ENCODE data around the gene RASSF1.
A peak's percentile ranks its signal among the peaks of the same experiment; 100 is the strongest.

RASSF1 gene

DNA sequence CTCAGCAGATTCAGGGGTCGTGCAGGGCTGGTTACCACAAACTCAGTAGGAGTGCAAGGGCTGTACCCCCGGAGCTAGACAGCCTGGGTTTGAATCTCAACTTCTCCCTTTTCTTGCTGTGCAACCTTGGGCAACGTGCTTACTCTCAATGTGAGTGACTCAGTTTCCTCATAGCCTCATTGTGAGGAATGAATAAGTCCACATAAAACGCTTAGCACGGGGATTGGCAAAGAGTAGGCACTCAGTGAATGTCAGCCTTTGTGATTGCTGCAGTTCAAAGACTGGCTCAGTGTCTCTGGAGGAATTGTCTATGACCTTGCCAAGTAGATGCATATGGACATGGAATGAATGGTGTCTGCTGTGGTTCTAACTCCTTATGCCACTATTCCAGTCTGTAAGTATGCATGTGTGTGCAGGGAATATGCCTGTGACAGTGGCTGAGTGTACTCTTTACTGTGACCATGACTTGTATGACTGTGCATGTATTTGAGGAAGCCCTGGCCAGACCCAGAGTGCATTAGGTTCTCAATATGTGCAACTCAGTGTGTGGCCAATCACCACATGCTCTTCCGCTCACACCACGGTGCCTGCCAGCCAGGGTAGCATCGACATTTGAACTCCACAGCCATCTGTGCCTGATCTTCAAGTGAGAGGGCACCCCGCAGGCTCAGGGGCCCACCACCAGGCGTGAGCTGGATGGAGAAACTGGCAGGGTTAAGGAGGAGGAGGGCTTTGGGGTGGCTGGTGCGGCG is 40.5 kb downstream of the RASSF1 start:
- TF ChIP-seq, protein P1, sequence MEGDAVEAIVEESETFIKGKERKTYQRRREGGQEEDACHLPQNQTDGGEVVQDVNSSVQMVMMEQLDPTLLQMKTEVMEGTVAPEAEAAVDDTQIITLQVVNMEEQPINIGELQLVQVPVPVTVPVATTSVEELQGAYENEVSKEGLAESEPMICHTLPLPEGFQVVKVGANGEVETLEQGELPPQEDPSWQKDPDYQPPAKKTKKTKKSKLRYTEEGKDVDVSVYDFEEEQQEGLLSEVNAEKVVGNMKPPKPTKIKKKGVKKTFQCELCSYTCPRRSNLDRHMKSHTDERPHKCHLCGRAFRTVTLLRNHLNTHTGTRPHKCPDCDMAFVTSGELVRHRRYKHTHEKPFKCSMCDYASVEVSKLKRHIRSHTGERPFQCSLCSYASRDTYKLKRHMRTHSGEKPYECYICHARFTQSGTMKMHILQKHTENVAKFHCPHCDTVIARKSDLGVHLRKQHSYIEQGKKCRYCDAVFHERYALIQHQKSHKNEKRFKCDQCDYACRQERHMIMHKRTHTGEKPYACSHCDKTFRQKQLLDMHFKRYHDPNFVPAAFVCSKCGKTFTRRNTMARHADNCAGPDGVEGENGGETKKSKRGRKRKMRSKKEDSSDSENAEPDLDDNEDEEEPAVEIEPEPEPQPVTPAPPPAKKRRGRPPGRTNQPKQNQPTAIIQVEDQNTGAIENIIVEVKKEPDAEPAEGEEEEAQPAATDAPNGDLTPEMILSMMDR (IDR thresholded peaks at IDR 0.05; ENCODE audit: low read depth, low read length) = no peak
- H3K27me3 ChIP-seq = no peaks in the 10 kb centered on the region
- no peak for DNase-seq
- no peaks in the 10 kb centered on the region; the same call in 1 of the 2 replicates for H3K4me1 ChIP-seq
- H3K9me3 ChIP-seq = no peaks in the 10 kb centered on the region
- H3K36me3 ChIP-seq = no peaks in the 10 kb centered on the region
- H3K4me3 ChIP-seq (ENCODE audit: low read depth, low read length) = peak overlapping the region; percentile 41

DNA sequence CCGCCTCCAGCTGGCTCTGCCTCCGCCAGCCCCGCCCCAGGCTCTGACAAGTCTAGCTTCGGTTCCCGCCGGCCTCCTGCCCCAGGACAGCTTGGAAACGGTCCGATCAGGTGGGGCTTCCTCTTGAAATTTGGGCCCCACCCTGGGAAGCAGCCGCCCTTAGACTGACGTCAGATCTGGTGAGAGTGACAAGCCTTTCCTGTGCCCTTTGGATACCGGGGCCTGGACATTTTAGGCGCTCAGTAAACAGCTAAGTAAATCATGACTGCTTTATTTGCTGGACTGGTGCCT is 41.1 kb downstream of the RASSF1 start:
- no peaks in the 10 kb centered on the region for H3K9me3 ChIP-seq
- TF ChIP-seq, protein P1 (IDR thresholded peaks at IDR 0.05; ENCODE audit: low read depth, low read length) = no peak
- DNase-seq = no peak
- no peaks in the 10 kb centered on the region; the same call in 1 of the 2 replicates for H3K4me1 ChIP-seq
- no peaks in the 10 kb centered on the region for H3K36me3 ChIP-seq
- peak overlapping the region; percentile 41 for H3K4me3 ChIP-seq (ENCODE audit: low read depth, low read length)
- H3K27me3 ChIP-seq = no peaks in the 10 kb centered on the region

DNA sequence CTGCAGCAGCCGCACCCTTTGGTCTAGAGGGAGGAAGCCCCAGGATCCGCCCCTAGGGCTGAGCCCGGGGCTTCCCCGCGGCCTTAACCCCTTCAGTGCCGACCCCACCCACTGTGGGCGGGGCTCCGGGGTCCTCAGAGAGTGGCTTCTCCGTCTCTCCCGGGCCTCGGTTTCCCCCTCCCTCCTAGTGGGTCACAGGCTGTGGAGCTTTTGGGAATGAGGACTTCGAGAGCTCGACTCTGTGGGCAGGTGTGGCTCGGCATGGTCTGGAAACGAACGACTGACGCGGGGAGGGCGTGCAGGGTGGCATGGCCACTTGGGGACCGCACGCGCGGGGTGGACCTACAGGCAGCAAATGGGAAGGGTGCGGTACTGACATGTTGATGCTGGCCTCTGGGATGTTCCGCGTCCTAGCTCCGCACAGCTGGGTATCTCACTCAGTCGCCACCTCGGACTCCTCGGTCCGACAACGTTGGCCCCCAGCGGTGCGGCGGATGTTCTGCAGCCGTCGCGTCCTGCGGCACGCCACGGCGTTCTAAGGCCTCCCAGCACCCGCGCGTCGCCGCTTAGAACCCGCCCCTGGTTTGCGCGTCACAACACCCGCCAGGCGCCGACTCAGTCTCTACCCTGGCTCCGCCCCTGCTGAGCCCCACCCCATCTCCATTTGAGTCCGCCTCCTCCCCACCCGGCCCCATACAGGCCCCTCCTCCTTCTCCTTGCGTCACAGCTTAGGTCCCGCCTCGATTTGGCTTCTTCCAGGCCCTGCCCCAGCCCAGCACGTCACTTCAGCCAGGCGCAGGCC is 41.6 kb downstream of the RASSF1 start, which contains the start of the genes HYAL3 and NAA80:
Gene HYAL3 (minus strand): TSS at position 570 of the 802 bp plus-strand sequence. CDS start 3,803 bp downstream, outside the sequence.
Gene NAA80 (minus strand): TSS at position 570 of the 802 bp plus-strand sequence. CDS start 1,942 bp downstream, outside the sequence.
- Histone ChIP-seq H3K36me3 (no peaks in the 10 kb centered on the region), H3K27me3 (no peaks in the 10 kb centered on the region), H3K4me1 (no peaks in the 10 kb centered on the region; the same call in 1 of the 2 replicates), H3K9me3 (no peaks in the 10 kb centered on the region), H3K4me3 (ENCODE audit: low read depth, low read length) (peak within 1 kb of the TSS; percentile 72)
- DNase-seq = peak; percentile 96
- TF ChIP-seq, protein P1 (IDR thresholded peaks at IDR 0.05; ENCODE audit: low read depth, low read length) = no peak

DNA sequence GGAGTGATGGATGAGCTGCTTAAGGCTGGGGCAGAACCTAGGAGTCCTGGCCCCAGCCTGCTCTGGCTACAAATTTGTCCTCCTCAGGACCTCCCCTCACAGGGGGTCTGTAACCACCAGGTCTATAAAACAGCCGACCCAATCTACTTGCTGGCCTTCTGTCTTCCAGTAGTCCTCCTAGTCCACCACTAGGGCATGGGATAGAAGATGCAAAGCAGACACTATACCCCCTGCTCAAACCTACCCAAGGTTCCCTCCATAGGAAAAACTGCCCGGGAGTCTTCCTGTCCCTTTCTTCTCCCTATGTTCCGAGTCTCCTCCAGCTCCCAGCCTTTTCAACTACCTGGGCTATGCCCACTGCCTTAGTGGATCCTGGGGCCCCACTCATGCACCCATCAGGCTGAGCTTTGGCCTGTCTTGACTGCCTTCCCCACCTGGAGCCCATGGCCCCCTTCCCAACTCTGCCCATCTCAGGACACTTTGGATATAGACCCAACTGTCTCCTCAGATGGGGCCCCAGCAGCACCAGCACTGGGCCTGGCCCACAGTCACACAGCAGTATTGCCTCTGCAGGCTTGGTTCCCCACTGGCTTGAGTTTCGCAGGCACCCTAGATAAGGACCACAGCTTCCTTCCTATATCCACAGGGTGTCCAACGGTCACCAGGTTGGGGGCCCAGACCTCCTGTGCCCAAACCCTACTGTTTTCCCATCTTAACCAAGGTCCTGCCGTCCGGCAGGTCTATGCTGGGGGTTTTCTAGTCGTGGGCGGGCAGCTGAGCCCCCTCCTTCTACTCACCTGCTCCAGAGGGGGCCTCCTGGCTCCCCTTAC is 42.5 kb downstream of the RASSF1 start:
- TF ChIP-seq, protein P1 (IDR thresholded peaks at IDR 0.05; ENCODE audit: low read depth, low read length) = no peak
- Histone ChIP-seq H3K27me3 (no peaks in the 10 kb centered on the region), H3K9me3 (no peaks in the 10 kb centered on the region), H3K4me1 (no peaks in the 10 kb centered on the region; the same call in 1 of the 2 replicates), H3K4me3 (ENCODE audit: low read depth, low read length) (peak overlapping the region; percentile 72), H3K36me3 (no peaks in the 10 kb centered on the region)
- DNase-seq = no peak

DNA sequence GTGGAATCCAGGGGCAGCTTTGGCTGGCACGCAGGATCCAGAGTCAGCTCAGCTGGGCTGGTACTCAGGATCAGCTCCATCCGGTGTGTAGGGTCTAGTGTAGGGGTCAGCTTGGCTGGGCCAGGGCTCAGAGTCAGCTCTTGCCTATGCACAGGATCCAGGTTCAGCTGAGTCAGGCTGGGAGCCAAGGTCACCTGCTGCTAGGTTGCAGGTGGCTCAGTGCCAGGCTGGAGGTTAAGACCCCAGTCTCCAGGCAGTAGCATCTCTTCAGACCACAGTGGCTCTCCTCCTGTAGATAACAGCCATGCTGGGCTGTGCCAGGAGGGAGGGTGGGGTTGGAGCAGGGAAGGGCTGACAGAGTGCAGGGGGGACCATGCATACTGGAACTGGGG is 43.3 kb downstream of the RASSF1 start:
- TF ChIP-seq, protein P1 (IDR thresholded peaks at IDR 0.05; ENCODE audit: low read depth, low read length) = no peak
- H3K4me3 ChIP-seq (ENCODE audit: low read depth, low read length) = no peak overlapping the region
- H3K36me3 ChIP-seq = no peaks in the 10 kb centered on the region
- no peaks in the 10 kb centered on the region for H3K27me3 ChIP-seq
- H3K9me3 ChIP-seq = no peaks in the 10 kb centered on the region
- no peak for DNase-seq
- H3K4me1 ChIP-seq = no peaks in the 10 kb centered on the region; the same call in 1 of the 2 replicates

Measured in BE2C (cell line).